OCI-LY7 (cell line): Measurements from ENCODE around the gene CREB5. TPM values are rescaled to one million over a fixed set of nuclear protein-coding genes. Genes with fewer than 3 reads are reported as not detected.

Source experiments
- BruUV-seq: library from RNA; stranded (reverse); fragments of 400-500 nt; replicated peaks from 2 replicates; lab custom pipeline; 2021; lab: Mats Ljungman, UMichigan
- CTCF ChIA-PET: fragments of 300-600 bp; sonication (Branson Sonifier 250); formaldehyde crosslinking; loops from one replicate; lab custom pipeline; 2022; ENCODE audit warnings: antibody characterized with exemption; ENCODE audit not compliant: unreplicated experiment; lab: Charles Lee
- POLR2A ChIA-PET: fragments of 300-600 bp; sonication (Branson Sonifier 250); formaldehyde crosslinking; loops from one replicate; lab custom pipeline; 2022; ENCODE audit warnings: antibody characterized with exemption; lab: Charles Lee
- DNase-seq: peaks from one replicate; pipeline ENCODE4 v3.0.0-alpha.2; 2015; ENCODE audit warnings: low spot score
- H2AFZ ChIP-seq: fragments of 200-600 bp; sonication (generic), shearing (Covaris generic); 2 replicates; pipeline ENCODE4 v1.6.1; 2014; ENCODE audit warnings: mild to moderate bottlenecking, antibody characterized with exemption, low read length, moderate library complexity
- H3K27ac ChIP-seq: fragments of 200-600 bp; sonication (generic); 2 replicates; pipeline ENCODE4 v1.5.1; 2014; ENCODE audit warnings: mixed run types, low read depth, mild to moderate bottlenecking, moderate library complexity, low read length, inconsistent platforms; ENCODE audit not compliant: poor library complexity, severe bottlenecking
- H3K36me3 ChIP-seq: fragments of 200-600 bp; sonication (generic); 2 replicates; pipeline ENCODE4 v1.6.1; 2014; ENCODE audit warnings: mild to moderate bottlenecking, antibody characterized with exemption, low read length, moderate library complexity, mixed read lengths; ENCODE audit not compliant: insufficient read depth
- H3K4me1 ChIP-seq: fragments of 200-600 bp; sonication (generic); 2 replicates; pipeline ENCODE4 v1.5.1; 2014; ENCODE audit warnings: mild to moderate bottlenecking, low read length; ENCODE audit not compliant: insufficient read depth, poor library complexity, severe bottlenecking
- H3K4me2 ChIP-seq: fragments of 200-600 bp; sonication (generic); 2 replicates; pipeline ENCODE4 v1.6.1; 2014; ENCODE audit warnings: mild to moderate bottlenecking, low read length
- H3K4me3 ChIP-seq: fragments of 200-600 bp; sonication (generic); 2 replicates; pipeline ENCODE4 v1.5.1; 2014; ENCODE audit warnings: mild to moderate bottlenecking, low read depth, low read length; ENCODE audit not compliant: poor library complexity, severe bottlenecking
- H3K79me2 ChIP-seq: fragments of 200-600 bp; sonication (generic); 2 replicates; pipeline ENCODE4 v1.6.1; 2016; ENCODE audit warnings: low read depth, mild to moderate bottlenecking, low read length, moderate library complexity, mixed read lengths; ENCODE audit not compliant: insufficient read depth
- H3K9me2 ChIP-seq: fragments of 200-600 bp; sonication (generic); 2 replicates; pipeline ENCODE4 v1.6.1; 2016; ENCODE audit warnings: mild to moderate bottlenecking, low read length, mixed read lengths; ENCODE audit not compliant: insufficient read depth
- H3K9me3 ChIP-seq: fragments of 200-600 bp; sonication (generic); 2 replicates; pipeline ENCODE4 v1.6.1; 2014; ENCODE audit warnings: mild to moderate bottlenecking, mixed run types, low read length, mixed read lengths
- H4K20me1 ChIP-seq: fragments of 200-600 bp; sonication (generic); 2 replicates; pipeline ENCODE4 v1.6.1; 2014; ENCODE audit warnings: mild to moderate bottlenecking, antibody characterized with exemption, low read length, moderate library complexity, mixed read lengths; ENCODE audit not compliant: insufficient read depth
- EZH2phosphoT487 ChIP-seq: fragments of 200-600 bp; sonication (generic); IDR thresholded peaks from 2 replicates; pipeline ENCODE4 v1.6.1; 2018; ENCODE audit warnings: low read depth, borderline replicate concordance, mild to moderate bottlenecking, mixed run types, antibody characterized with exemption, low read length, moderate library complexity, mixed read lengths
- intact Hi-C: fragments of 100-400 bp; cut with micrococcal nuclease; formaldehyde crosslinking; loops from one replicate; pipeline ENCODE4 v1.10.0; 2022; ENCODE audit not compliant: unreplicated experiment
- total RNA-seq, 2 experiments: library from RNA; depleted of rRNA in 1 of 2; stranded (reverse); fragments of >200 nt in 1 of 2; shearing (Covaris generic) in 1 of 2; gene quantifications; 2 replicates each; pipeline ENCODE4 v1.2.3, GENCODE V29; 2014 to 2022
- TF ChIP-seq, protein P1 (sequence below): fragments of 200-600 bp; sonication (generic); conservative IDR thresholded peaks from 2 replicates; pipeline ENCODE4 v1.5.1; 2014; ENCODE audit warnings: mild to moderate bottlenecking, antibody characterized with exemption, low read length, moderate library complexity, mixed read lengths

The CREB5 gene
- total RNA-seq, 2 experiments from 2014 or later, result 2.0 to 13.3 TPM

DNA sequence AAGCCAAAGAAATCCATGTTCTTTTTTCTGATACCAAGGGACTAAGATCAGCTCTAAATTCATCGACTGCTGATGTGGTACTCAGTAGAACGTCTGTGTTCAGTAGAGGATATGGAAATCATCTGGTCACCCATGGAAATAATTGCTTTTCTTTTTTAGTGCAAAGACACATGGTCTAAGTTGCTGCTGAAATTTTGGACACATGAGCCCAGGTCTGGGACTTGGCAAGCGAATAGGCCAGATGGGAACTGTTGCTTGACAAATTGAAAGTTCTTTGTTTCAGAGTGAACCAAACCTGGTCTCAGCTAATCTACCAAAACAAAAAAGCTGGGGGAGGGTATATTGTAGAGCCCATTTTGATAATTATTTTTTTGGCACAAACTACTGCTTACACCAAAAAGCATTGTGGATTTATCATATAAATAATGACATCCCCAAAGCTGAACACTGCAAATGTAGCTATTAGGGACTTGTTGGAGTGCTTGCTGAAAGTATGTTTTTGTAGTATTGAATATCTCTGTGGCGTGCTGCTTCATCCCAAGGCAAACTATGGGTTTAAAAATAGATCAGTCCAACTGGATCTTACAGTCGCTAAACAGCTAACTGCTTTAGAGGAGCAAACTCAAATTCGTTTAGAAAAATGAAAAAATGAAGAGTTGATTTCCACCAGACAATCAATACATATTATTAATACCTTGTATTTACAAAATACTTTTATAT, 401.1 kb downstream of the CREB5 start:
- H3K4me2 ChIP-seq, result no peak overlapping the region
- H3K79me2 ChIP-seq, result no peaks in the 10 kb centered on the region
- H4K20me1 ChIP-seq, result 0 out of 2 replicates have a peak, but pooled peaks cover 1% of the 10 kb centered on the region
- TF ChIP-seq EZH2phosphoT487, result no peak
- TF ChIP-seq, protein P1, sequence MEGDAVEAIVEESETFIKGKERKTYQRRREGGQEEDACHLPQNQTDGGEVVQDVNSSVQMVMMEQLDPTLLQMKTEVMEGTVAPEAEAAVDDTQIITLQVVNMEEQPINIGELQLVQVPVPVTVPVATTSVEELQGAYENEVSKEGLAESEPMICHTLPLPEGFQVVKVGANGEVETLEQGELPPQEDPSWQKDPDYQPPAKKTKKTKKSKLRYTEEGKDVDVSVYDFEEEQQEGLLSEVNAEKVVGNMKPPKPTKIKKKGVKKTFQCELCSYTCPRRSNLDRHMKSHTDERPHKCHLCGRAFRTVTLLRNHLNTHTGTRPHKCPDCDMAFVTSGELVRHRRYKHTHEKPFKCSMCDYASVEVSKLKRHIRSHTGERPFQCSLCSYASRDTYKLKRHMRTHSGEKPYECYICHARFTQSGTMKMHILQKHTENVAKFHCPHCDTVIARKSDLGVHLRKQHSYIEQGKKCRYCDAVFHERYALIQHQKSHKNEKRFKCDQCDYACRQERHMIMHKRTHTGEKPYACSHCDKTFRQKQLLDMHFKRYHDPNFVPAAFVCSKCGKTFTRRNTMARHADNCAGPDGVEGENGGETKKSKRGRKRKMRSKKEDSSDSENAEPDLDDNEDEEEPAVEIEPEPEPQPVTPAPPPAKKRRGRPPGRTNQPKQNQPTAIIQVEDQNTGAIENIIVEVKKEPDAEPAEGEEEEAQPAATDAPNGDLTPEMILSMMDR, result no peak
- H3K4me1 ChIP-seq, result peaks cover 36% of the 10 kb centered on the region
- POLR2A ChIA-PET, result interaction anchor here (0.6 to 0.8 kb wide), 2 partner anchors 24 to 1211 kb away, joined by 3 read pairs; no protein-coding TSS in a partner anchor
- no peak for DNase-seq
- CTCF ChIA-PET, result no interaction called here
- H2AFZ ChIP-seq, result no peak overlapping the region
- BruUV-seq, result no TSS peak
- 0 out of 2 replicates have a peak, but pooled peaks cover 4% of the 10 kb centered on the region for H3K9me3 ChIP-seq
- intact Hi-C loops, result no loop called here
- H3K4me3 ChIP-seq, result no peak overlapping the region
- peaks cover 3% of the 10 kb centered on the region; the same call in 1 of the 2 replicates for H3K36me3 ChIP-seq
- no peak overlapping the region for H3K27ac ChIP-seq
- H3K9me2 ChIP-seq, result no peaks in the 10 kb centered on the region

DNA sequence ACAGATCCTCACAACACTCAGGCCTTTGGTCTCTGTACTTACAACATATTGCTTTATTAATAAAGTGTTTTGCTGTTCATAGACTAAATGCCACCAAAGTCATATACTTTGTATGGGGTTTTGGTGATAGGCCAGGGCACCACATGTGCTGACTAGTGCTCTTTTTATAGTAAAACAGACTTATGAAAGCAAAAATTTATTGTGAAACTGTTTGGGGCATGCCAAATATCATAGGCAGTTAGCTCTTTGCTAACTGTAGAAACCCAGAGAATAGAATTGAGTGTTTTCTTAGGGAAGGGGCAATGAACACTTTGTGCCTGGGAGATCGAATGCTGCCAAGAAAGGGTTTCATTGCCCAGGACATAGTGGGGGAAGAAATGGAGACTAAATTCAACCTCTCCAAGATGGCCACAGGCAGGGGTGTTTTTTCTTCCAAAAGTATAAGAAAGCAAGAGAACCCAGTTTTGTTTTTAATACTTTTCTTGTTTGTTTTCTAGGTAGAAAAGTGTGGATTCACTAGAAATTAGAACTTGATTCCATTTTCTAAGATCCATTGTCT, 403.1 kb downstream of the CREB5 start:
- ChIA-PET POLR2A (interaction anchor here (0.5 to 2.3 kb wide), 6 partner anchors 8 to 491 kb away, joined by 3 to 6 read pairs (median 4); no protein-coding TSS in a partner anchor), CTCF (no interaction called here)
- no TSS peak for BruUV-seq
- peak overlapping the region; percentile 40 for H3K4me3 ChIP-seq
- no peaks in the 10 kb centered on the region for H3K79me2 ChIP-seq
- H2AFZ ChIP-seq, result no peak overlapping the region
- H3K9me3 ChIP-seq, result 0 out of 2 replicates have a peak, but pooled peaks cover 4% of the 10 kb centered on the region
- H4K20me1 ChIP-seq, result 0 out of 2 replicates have a peak, but pooled peaks cover 4% of the 10 kb centered on the region
- peak overlapping the region; percentile 61 for H3K4me2 ChIP-seq
- DNase-seq, result no peak
- peaks cover 6% of the 10 kb centered on the region; the same call in 1 of the 2 replicates for H3K36me3 ChIP-seq
- H3K9me2 ChIP-seq, result no peaks in the 10 kb centered on the region
- no peak for TF ChIP-seq EZH2phosphoT487
- TF ChIP-seq, protein P1, result no peak
- H3K4me1 ChIP-seq, result peaks cover 35% of the 10 kb centered on the region
- intact Hi-C loops, result loop anchor here (5.0 kb wide), 1 partner anchor 243 kb away; no protein-coding TSS in a partner anchor
- H3K27ac ChIP-seq, result peak overlapping the region; percentile 27
